Stimulated activated CD4-positive, alpha-beta T cell treated with anti-CD3 and anti-CD28 coated beads, Interleukin-15, amount 100 ng/mL, for 1 hour (primary cell): Measurements from ENCODE around the gene PLCL2.
"Not testable (repeated sequence)": the region's sequence is repeated elsewhere in the genome, so short reads cannot be mapped to it uniquely, and the experiment has no call there.

Source experiments
- DNase-seq, 2 donors: peaks; one replicate each; pipeline ENCODE4 v3.0.0-alpha.2; 2020; ENCODE audit warnings: low read depth in 1 of 2, low spot score in 1 of 2

PLCL2 gene

DNA sequence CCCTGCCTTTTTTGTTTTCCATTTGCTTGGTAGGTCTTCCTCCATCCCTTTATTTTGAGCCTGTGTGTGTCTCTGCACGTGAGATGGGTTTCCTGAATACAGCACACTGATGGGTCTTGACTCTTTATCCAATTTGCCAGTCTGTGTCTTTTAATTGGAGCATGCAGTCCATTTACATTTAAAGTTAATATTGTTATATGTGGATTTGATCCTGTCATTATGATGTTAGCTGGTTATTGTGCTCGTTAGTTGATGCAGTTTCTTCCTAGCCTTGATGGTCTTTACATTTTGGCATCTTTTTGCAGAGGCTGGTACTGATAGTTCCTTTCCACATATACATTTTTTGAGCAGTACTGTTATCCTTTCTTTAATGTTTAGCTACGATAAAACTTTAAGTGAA is 73.1 kb downstream of the PLCL2 start:
- not testable (repeated sequence) for DNase-seq

DNA sequence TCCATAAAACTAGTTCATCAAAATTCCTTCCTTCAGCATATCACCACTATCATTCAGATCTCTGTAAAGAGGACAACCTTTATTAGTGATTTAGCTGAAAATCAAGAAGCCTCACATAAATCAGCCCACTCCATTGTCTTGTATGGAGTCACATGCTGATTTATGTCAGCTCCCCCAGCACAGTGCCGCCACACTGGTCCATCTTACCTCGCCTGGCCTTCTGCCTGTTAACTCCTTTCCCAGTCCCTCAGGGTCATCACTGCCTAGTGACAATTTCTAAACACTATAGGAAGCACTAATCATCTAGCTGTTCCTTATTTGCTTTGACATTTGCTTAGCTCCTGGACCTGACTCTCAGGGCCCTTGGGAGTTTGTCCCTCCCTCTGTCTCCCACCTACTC is 75.4 kb downstream of the PLCL2 start:
- no peak for DNase-seq

DNA sequence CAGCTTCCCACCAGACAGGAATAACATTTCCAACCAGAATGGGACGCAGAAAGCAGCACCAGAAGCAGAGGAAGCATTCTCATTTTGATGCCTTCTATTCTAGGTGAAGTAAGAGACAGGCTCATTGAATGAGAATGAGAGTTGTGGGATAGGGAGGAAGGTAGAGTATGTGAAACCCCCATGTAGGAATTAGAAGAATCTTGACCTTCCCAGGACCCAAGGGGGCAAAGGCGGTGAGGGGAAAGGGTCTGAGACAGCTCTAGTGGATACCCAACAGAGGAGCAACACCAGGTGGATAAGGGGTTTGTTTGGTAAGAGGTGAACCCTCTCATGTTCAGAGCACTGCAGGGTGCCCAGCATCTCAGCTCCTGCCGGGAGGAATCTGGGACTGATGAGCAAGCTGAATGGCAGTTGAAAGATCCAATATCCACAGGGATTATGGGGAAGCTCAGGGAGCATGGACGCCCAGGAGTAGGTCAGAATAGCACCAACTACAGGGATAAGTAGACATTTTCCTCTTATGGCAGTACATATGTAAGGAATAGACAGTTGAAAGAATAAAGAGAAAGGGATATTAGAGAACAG is 77.0 kb downstream of the PLCL2 start:
- DNase-seq = no peak

DNA sequence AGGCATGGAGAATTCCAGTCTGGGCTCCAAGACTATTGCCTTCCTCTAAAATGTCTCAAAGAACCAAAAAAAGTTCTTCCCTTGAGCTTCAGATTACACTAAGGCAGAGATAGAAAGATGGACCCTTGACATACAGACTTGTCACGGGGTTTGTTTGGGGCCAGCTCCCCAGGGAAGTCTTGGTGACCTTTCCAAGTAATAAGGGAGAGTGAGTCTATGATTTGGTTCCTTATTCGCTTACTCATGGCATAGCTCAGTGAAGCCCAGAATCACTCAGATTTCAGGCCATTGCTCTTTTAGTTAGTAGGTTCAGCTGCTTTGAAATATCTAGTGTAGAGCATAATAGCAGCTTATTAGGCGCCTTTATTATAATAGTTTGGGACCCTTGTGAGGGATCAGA is 90.3 kb downstream of the PLCL2 start:
- no peak for DNase-seq

DNA sequence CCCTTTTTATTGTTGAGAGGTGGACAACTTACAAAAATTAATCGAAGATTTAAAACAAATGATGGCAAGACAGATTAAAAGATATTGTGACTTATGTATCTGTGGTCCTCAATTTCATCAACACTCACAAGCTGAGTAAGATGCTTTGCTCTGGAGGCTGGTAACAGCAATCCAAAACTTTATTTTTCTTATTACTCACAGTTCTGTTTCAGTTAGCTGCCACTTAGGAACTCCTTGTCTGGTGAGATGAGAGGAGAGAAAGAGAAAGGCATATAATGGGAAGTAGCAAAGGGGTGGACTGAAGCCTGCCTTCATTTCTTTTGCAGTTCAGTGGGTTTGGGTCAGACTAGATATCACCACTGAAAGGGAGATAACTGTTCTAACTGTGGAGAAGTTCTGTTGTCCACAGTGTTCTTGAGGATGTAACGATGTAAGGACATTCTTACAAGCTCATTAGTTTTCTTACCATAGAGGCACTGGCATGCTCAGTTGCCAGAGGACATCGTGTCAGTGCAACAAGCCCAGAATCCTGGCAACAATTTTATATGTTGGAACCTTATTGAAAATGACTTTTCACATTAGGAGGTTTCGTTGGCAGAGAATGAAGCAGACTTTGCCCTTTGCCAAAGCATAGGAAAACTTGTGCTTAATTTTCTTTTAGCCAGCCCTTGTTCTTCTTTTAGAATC is 93.6 kb downstream of the PLCL2 start:
- no peak for DNase-seq

DNA sequence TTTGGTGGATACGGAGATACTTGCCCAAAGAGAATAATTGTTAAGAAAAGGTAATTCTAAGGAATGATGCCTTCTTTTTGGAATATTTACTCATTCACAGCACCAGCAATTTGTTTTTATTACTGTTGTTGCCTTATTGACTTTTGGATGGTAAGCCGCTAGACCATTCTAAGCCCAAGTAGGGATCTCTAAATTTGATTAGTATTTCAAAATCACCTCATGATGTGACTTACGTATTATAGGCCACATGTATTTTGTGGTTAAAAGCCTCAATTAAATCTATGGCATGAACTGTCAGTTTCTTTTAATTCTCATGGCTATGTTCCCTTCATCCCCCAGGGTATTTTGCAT is 94.1 kb downstream of the PLCL2 start:
- no peak for DNase-seq

DNA sequence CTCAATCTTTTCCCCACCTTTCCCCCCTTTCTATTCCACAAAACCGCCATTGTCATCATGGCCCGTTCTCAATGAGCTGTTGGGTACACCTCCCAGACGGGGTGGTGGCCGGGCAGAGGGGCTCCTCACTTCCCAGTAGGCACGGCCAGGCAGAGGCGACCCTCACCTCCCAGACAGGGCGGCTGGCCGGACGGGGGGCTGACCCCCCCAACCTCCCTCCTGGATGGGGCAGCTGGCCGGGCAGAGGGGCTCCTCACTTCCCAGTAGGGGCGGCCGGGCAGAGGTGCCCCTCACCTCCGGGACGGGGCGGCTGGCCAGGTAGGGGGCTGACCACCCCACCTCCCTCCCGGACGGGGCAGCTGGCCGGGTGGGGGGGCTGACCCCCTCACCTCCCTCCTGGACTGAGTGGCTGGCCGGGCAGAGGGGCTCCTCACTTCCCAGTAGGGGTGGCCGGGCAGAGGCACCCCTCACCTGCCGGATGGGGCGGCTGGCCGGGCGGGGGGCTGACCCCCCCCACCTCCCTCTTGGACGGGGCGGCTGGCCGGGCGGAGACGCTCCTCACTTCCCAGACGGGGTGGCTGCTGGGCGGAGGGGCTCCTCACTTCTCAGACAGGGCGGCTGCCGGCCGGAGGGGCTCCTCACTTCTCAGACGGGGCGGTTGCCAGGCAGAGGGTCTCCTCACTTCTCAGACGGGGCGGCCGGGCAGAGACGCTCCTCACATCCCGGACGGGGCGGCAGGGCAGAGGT is 95.2 kb downstream of the PLCL2 start:
- DNase-seq = not testable (repeated sequence)

DNA sequence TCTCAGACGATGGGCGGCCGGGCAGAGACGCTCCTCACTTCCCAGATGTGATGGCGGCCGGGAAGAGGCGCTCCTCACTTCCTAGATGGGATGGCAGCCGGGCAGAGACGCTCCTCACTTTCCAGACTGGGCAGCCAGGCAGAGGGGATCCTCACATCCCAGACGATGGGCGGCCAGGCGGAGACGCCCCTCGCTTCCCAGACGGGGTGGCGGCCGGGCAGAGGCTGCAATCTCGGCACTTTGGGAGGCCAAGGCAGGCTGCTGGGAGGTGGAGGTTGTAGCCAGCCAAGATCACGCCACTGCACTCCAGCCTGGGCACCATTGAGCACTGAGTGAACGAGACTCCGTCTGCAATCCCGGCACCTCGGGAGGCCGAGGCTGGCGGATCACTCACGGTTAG is 95.8 kb downstream of the PLCL2 start:
- DNase-seq = not testable (repeated sequence)

DNA sequence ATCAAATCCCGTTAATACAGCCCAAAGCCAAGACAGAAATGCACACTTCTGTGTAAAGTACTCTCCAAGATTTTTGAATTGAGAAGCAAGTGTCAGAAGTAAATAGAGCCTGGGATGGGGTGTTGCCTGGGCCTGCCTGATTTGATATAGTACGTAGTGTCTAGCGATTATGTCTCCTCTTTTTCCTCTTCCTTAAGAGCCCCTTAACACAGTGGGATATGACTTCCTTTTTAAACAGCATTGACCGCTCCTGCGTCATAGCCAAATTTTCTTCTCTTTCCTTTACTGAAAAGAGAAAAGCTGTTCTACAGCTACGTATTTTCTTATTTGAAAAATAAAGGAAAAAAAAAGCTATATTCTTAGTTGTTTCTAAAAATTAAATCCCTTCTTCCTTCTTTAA is 97.7 kb downstream of the PLCL2 start:
- no peak for DNase-seq

DNA sequence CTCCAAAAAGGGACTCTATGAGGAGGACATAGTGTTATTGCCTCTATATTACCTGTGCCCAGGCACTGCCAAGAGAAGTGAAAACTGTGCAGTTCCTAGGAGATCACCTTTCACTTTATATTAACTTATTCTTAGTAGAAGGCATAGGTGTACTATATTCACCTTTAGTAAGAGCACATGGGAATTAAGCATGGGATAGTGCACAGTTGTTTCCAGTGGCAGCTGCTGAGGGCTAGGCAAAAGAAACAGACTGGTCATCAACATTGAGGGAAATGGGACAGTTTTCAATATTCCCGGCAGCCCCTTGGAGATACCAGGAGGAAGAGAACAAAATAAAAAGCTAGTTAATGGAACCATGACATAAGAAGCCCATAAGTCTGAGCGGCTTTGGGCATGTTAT is 100.9 kb downstream of the PLCL2 start:
- DNase-seq = no peak

DNA sequence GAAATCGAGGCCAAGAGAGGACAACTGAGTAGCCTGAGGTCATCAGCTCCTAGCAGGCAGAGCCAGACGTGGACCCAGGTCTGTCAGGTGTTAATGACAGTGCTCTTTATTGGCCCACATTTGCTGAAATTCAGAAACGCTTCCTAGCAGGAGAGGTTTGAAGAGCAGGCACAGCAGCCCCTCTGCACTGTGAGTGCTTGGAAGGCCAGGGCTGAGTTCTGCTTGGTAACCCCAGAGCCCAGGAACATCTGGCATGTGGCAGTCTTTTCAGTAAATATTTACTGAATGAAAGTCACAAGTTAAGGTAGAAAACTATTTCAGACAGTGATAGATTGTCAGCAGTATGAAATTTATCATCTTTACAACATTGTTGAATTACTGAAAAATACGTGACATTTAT is 102.4 kb downstream of the PLCL2 start:
- DNase-seq = no peak

DNA sequence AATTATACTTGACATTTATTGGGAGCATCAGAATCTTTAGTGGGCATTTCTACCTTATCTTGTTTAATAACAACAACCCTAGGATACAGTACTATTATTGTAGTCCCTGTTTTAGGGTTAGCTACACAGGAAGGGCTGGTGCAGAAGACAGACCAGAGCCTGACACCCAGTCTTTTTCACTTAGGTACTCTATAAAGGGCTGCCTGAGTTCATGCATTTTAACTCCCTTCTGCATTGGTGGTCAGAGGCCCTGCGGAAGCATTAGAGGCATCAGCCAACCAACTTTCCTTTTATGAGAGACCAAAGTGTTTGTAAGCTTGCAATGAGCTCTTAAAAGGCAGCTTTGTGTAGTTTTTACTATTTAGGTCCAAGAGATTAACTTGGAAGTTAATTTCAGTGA is 105.4 kb downstream of the PLCL2 start:
- DNase-seq = no peak

DNA sequence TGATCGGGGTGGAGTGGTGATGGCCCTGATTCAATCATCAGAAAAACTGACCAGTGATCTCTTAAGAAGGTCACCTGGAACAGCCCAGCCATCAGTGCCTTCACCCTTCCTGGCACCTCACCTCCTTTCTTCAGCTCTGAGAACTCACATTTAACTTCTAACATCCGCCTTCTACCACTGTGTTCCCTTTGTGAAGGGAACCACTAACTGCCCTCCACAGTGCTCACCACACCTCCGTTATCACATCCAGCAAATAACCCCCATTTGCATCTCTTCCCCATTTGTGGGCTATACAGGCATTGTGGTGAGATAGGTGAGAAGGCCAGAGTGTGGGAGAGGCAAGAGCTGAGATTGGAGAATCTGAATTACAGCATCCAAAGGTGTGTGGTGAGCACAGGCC is 107.4 kb downstream of the PLCL2 start:
- DNase-seq = no peak

DNA sequence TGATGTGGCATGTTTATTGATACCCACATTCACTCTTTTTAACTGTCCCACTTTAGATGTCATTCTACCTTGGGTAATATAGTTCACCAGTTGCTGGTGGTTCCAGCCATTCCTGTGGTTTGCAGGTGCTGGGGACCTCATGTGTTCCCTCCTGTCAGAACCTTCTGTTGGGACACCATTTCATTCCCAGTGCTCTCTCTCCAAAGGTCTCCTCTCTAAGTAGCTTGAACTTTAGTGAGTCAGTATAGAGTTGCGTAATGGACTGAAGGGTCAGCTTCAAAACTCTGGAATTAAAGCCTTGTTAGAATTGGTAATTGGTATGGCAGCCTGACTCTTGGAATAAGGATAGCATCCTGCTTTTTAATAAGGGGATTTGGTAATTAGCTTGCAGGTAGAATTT is 108.5 kb downstream of the PLCL2 start:
- no peak for DNase-seq

DNA sequence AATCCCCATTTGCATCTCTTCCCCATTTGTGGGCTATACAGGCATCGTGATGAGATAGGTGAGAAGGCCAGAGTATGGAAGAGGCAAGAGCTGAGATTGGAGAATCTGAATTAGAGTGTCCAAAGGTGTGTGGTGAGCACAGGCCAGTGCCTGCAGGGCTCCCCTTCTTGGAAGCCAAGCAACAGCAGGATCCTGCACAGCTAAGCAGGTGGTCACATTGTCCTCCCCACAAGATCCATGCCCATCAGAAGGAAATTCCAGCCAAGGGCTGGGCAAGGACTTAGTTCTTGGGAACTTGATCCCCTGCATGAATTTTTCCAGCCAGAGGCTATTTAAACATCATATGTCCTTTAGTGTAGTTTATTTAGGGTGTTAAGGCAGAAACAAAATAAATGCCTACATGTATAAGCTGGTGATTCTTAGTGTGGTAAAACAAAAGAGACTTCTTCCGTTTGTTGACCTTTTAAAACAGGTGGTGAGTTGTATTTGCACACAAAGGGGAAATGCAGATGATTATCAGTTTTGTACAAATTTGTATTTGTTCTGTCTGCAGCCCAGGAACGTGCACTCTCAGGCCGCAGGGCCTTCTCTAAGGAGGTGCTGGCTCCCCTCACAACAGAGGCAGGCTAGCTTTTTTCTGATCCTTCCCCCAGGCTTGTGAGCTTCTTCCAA is 110.2 kb downstream of the PLCL2 start:
- no peak for DNase-seq

DNA sequence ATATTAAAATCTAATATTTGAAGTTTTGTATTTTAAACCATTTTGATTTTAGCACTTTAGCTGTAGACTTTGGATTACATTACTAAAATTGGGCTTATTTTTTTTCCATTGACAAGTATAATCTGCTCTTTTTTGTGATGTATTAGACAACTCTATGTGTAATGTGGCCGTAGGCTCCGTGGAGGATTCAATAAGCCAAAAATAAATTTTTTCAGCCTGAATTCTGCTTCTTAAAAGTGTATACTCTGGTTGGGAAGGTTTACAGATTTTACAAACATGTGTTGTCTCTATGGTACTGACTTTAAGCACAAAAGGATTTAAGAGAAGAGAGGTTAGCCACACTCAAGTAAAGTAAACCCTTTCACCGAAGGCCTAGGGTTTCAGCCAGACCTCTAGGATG is 110.8 kb downstream of the PLCL2 start:
- DNase-seq = no peak

DNA sequence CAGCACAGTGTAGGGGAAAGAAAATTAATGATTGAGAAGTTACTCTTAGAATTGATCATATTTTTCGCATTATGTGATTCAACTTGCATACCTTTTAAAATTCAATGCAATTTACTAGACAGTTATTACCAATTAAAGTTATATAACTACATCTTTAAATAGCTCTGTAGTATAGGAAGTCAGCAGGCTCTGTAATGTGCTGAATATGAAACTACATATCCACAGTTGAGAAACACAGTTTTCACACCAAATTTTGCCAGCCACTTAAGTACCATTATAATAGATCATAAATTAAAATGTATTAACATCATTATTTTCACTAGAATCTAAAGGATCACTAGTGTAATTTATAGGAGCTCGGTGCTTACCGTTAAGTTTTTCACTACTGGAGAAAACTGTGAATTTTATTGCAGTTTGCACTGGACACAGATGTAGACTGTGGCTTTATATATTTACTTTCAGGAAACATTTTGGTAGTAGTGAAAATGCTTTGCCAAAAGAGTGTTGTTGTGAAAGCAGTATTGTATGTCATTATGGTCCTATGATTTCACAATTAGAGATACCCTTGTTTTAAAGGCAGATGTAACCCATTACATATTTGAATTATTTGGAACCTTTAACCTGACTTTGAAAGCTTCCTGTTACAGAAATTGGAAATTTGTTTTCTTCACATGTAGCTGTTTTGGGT is 113.6 kb downstream of the PLCL2 start:
- DNase-seq = no peak

DNA sequence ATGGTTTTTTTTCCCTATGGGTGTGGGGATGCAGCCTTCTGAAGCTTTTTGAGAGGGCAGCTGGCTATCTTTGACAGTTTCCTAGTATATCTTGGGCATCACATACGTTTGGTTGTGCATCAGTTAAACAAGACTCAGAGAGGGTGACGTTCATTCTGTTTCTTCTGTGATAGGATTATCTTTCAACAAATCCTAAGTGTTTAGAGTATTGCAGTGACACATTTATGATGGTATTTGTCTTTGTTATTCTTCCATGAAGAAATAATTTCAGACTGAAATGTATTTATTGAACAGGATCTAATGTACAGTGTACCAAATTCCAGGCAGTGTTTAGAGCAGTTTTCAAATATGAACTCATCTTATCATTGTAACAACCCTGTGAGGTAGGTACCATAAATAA is 114.4 kb downstream of the PLCL2 start:
- no peak for DNase-seq

DNA sequence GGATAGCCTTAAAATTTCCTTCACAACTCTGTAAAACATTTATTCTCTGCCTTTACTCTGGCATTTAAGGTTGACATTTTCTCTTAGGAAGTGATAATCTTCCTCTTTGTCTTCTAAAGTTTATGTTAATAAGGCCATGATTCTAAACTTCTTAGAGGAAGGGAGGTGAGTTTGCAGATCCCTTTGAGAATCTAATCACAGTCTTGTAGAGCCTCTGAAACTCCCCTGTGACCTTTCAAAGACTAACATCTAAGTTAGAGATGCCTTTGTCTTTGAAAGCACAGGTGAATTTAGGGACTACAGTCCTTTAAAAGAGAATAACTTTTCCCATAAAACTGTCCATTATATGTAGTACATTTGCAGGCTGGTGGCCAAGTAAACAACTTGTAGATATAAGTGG is 115.1 kb downstream of the PLCL2 start:
- DNase-seq = no peak

DNA sequence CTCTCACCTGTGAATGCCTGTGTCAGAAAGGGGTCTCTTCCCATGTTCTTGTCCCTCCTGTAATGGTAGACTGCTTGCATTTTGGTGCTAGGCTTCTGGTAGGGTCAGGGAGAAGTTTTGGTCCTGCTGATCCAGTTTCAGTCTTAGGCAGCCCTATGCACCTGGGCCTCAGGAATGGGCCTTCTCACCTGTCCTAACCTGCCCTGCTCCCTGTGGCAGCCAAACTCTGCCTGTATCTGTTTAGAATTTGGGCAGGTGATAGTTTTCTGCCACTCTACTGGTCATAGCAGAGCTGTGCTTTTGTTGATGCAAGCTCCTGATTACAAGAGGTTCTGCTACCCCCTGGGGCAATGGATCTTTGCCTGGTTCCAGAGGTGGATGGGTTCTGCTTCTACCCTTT is 118.7 kb downstream of the PLCL2 start:
- DNase-seq = no peak

DNA sequence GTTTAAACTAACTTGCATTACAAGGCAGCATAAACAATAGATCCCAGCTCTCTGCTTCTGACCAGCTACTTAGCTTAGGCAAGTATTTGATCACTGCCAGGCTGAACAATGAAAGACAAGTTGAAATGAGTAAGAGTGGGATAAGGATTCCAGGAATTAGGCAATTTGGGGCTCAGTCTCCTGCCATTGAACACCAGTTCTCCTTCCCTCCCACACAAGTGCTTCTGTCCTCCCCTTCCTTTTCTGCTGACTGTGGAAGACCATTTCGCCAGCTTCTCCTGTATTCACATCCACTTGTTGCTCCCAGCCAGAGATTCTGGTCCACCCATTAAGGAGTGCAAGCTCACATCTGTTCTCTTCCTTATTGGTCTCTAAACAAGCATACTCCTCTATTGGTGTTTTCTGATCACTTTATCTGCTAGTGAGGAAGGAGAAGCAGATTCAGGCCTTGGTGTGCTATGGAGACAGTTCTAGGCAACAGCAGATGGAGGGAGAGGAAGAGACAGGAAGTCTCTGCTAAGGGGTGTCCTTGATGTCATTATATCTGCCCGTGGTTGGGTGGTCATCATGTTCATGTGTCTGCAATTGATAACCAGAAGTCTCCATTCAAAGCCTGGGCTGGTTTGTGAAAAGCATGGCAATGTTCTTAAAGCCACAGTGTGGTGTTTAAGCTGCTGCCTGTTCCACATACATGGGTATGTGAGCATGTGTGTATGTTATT is 121.5 kb downstream of the PLCL2 start:
- no peak for DNase-seq
